Measurements from ENCODE around the gene TM4SF4. TPM values are rescaled to one million over a fixed set of nuclear protein-coding genes. Genes with fewer than 3 reads are reported as not detected.

The TM4SF4 gene
- not detected in 2 replicates for total RNA-seq
- long read RNA-seq, result 0 reads

- no peaks in the 10 kb centered on the region for H3K36me3 Mint-ChIP-seq (ENCODE audit: low read depth)
- peaks cover 5% of the 10 kb centered on the region for H3K4me1 Mint-ChIP-seq
- no peak for TF ChIP-seq CTCF (conservative IDR thresholded peaks at IDR 0.05)
- no peak within 1 kb of the TSS for H3K4me3 Mint-ChIP-seq
- no peak for DNase-seq (ENCODE audit: low read depth, low spot score)
- no peaks in the 10 kb centered on the region for H3K9me3 Mint-ChIP-seq
- H3K27ac Mint-ChIP-seq (ENCODE audit: unreplicated experiment), result no peak within 1 kb of the TSS
- no peaks in the 10 kb centered on the region for H3K27me3 Mint-ChIP-seq (ENCODE audit: low read depth)
Observed at GRCh38 chr3:149474250-149474817, at the start of gene TM4SF4. TM4SF4 (plus strand) TSS chr3:149474697; CDS start chr3:149474878, 181 bp downstream.

DNA sequence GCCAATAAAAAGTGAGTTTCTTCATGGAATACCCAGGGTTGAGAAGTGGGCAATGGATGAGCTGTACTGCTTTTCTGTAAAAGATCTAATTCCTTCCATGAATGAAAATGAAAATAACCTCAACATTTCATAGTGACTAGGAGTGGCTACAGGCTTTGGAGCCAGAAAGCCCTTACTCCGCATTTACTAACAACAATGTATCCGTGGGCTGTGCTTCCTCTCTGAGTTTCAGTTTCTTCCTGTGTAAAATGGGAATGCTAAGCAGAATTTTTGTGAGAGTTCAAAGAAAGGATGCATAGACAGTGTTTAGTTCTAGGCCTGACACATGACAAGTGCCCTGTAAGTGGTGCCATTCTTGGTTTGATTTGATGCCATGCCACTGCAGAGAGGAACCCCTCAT, 49.6 kb upstream of the TM4SF4 start:
- no peak overlapping the region for H3K4me3 Mint-ChIP-seq
- no peak for DNase-seq (ENCODE audit: low read depth, low spot score)
- peak overlapping the region; percentile 72 for H3K27ac Mint-ChIP-seq (ENCODE audit: unreplicated experiment)
- H3K9me3 Mint-ChIP-seq, result no peaks in the 10 kb centered on the region
- no peaks in the 10 kb centered on the region for H3K36me3 Mint-ChIP-seq (ENCODE audit: low read depth)
- H3K4me1 Mint-ChIP-seq, result peaks cover 6% of the 10 kb centered on the region
- no peaks in the 10 kb centered on the region for H3K27me3 Mint-ChIP-seq (ENCODE audit: low read depth)
- no peak for TF ChIP-seq CTCF (conservative IDR thresholded peaks at IDR 0.05)

DNA sequence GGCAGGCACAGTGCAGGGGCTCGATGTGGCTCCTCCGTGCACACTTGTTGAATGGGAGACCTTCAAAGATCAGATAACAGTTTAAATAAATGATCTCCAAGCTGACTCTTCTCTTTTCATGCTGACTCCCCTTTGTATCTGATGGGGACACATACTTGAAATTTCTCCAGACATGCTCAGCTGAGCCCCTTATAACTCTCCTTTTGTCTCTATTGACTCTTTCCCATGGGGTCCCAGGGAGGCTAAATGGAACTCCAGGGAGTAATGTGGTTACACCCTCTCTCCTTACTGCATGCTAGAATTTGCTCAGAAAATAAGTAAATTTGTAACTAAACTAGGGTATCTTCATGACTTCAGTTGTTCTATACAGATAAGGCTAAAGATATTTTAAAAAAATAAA, 48.2 kb upstream of the TM4SF4 start:
- H3K27ac Mint-ChIP-seq (ENCODE audit: unreplicated experiment), result no peak overlapping the region

GRCh38 chr3:149428087-149428486, 46.4 kb upstream of the TM4SF4 start:
- H3K4me3 Mint-ChIP-seq, result no peak overlapping the region
- no peaks in the 10 kb centered on the region for H3K9me3 Mint-ChIP-seq
- DNase-seq (ENCODE audit: low read depth, low spot score), result no peak
- no peak for TF ChIP-seq CTCF (conservative IDR thresholded peaks at IDR 0.05)
- peaks cover 6% of the 10 kb centered on the region for H3K4me1 Mint-ChIP-seq
- no peak overlapping the region for H3K27ac Mint-ChIP-seq (ENCODE audit: unreplicated experiment)
- no peaks in the 10 kb centered on the region for H3K36me3 Mint-ChIP-seq (ENCODE audit: low read depth)
- no peaks in the 10 kb centered on the region for H3K27me3 Mint-ChIP-seq (ENCODE audit: low read depth)

More for the DNA sequence above, 48.2 kb upstream of the TM4SF4 start:
- Mint-ChIP-seq H3K9me3 (no peaks in the 10 kb centered on the region), H3K4me3 (no peak overlapping the region), H3K36me3 (ENCODE audit: low read depth) (no peaks in the 10 kb centered on the region), H3K27me3 (ENCODE audit: low read depth) (no peaks in the 10 kb centered on the region), H3K4me1 (peaks cover 6% of the 10 kb centered on the region)
- DNase-seq (ENCODE audit: low read depth, low spot score), result no peak
- TF ChIP-seq CTCF (conservative IDR thresholded peaks at IDR 0.05), result no peak

DNA sequence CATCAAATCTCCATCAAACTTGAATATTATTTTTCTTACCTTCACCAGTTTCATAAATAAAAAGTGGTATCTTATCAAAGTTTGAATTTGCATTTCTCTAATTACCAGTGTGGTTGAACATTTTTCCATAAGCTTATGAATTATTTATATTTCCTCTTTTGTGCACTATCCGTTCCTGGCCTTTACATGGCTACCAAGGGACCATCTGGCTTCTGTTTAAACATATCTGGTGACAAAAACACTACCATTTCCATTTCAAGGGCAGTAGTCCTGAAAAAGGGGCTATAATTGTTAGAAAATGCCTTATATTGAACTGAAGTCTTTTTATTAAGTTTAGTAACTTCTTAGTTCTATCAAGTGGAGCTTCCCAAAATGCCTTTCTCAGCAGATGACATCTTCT, 44.3 kb upstream of the TM4SF4 start:
- Mint-ChIP-seq H3K36me3 (ENCODE audit: low read depth) (no peaks in the 10 kb centered on the region), H3K9me3 (peaks cover 4% of the 10 kb centered on the region), H3K27me3 (ENCODE audit: low read depth) (no peaks in the 10 kb centered on the region), H3K4me3 (no peak overlapping the region), H3K4me1 (peaks cover 6% of the 10 kb centered on the region), H3K27ac (ENCODE audit: unreplicated experiment) (no peak overlapping the region)
- no peak for DNase-seq (ENCODE audit: low read depth, low spot score)
- no peak for TF ChIP-seq CTCF (conservative IDR thresholded peaks at IDR 0.05)

Measured in neural crest cell (in vitro differentiated cells).